HG02884 (cell line): Measurements from ENCODE around the gene BMERB1.
"Not testable (repeated sequence)": the region's sequence is repeated elsewhere in the genome, so short reads cannot be mapped to it uniquely, and the experiment has no call there.

Experiments used
- ATAC-seq: cut with Tn5 transposase; IDR thresholded peaks from one replicate; pipeline ENCODE4 v1.9.1; 2021; ENCODE audit warnings: mild to moderate bottlenecking, moderate library complexity; ENCODE audit not compliant: unreplicated experiment

Gene BMERB1

GRCh38 chr16:15548482-15548891 is 114.1 kb downstream of the BMERB1 start:
- ATAC-seq: no peak

GRCh38 chr16:15552507-15552906 is 118.1 kb downstream of the BMERB1 start:
- ATAC-seq: no peak

GRCh38 chr16:15553313-15554088 is 119.1 kb downstream of the BMERB1 start:
- no peak for ATAC-seq

- no peak for ATAC-seq
Observed at GRCh38 chr16:15556130-15556529, 121.7 kb downstream of the BMERB1 start.

DNA sequence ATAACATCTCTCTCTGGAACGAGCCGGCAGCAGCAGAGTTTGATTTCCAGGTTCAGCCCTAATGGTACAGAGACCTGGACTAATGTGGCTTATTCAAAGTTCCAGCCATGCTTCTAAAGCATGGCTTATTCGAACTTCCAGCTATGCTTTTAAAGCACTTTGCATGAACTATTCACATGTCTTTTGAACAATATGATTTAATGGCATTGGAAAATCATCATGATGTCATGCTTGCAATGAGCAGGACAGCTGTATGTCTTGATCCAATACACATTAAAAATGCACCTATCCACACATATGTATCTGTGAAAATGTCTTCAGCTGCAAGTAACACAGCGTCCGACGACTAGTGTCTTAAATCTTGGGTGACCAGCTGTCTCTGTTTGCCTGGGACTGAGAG is 122.9 kb downstream of the BMERB1 start:
- ATAC-seq: no peak

- ATAC-seq: no peak
Observed at GRCh38 chr16:15559176-15559575, 124.8 kb downstream of the BMERB1 start.

DNA sequence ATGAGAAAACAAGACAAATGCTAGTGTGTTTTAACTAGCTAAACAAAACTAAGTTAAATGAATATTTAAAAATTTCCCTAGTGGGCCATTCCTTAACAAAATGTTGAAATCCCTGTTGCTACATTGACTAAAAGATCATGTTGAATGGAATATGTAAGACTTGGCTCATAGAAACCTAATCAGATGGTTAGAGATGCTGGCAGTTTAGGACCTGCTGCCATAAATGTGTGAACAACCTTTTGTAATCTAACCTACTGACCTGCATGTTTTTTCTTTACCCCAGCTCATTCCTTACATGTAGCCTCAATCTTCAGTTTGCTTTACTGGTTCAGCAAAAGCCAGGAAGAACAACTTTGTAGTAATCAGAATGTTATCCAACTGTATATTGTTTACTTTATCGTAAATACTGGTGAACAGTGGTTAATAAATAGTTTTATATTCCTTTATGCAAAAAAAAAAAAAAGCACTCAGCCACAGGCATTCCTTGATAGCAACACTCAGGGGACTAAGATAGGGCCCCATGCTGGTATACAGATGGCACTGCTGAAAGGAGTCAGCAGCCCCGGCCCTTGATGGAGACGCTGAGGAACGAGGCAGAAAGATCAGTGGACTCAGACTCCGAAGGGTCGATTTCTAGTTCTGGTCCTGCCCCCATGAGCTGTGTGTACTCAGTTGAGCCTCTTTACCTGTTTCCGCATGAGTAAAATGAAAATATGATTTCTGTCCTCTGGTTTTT is 130.4 kb downstream of the BMERB1 start:
- no peak for ATAC-seq

GRCh38 chr16:15566095-15566494 is 131.7 kb downstream of the BMERB1 start:
- no peak for ATAC-seq

- no peak for ATAC-seq
Observed at GRCh38 chr16:15567823-15568222, 133.4 kb downstream of the BMERB1 start.

GRCh38 chr16:15570666-15571065 is 136.3 kb downstream of the BMERB1 start:
- not testable (repeated sequence) for ATAC-seq

- no peak for ATAC-seq
Observed at GRCh38 chr16:15571557-15571956, 137.2 kb downstream of the BMERB1 start.

- ATAC-seq: no peak
Observed at GRCh38 chr16:15572329-15573001, 138.1 kb downstream of the BMERB1 start.

- ATAC-seq: no peak
Observed at GRCh38 chr16:15573274-15573895, 139.0 kb downstream of the BMERB1 start.

- ATAC-seq: not testable (repeated sequence)
Observed at GRCh38 chr16:15573896-15574613, 139.7 kb downstream of the BMERB1 start.

- ATAC-seq: no peak
Observed at GRCh38 chr16:15574614-15574948, 140.2 kb downstream of the BMERB1 start.

DNA sequence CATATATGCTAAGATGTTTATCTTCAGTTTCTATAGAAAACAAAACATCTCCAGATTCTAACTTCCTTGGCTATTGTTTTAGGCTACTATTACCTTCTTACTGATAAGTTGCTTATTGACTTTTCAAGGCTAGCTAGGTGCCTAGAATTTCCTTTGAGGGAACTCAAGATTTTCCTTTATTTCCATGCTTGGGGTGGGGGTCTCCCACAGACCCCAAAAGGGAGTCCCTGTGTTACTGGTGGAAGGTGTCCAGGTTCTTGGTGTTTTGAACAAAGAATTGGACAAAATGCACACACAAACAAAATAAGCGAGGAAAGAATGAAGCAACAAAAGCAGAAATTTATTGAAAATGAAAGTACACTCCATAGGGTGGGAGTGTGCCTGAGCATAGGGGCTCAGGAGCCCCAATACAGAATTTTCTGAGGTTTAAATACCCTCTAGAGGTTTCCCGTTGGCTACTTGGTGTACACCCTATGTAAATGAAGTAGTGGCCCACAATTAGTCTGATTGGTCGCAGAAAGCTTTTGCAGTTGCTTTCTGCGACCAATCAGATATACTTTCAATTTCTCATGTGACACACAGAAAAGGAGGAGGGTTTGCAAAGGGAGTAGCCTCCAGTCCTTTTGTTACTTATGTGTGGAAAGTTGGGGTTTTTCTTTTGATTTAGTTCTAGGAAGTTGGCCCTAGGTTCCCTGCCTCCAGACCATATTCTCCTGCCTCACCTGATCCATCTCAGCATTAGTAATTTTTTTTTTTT is 141.1 kb downstream of the BMERB1 start:
- ATAC-seq: no peak

DNA sequence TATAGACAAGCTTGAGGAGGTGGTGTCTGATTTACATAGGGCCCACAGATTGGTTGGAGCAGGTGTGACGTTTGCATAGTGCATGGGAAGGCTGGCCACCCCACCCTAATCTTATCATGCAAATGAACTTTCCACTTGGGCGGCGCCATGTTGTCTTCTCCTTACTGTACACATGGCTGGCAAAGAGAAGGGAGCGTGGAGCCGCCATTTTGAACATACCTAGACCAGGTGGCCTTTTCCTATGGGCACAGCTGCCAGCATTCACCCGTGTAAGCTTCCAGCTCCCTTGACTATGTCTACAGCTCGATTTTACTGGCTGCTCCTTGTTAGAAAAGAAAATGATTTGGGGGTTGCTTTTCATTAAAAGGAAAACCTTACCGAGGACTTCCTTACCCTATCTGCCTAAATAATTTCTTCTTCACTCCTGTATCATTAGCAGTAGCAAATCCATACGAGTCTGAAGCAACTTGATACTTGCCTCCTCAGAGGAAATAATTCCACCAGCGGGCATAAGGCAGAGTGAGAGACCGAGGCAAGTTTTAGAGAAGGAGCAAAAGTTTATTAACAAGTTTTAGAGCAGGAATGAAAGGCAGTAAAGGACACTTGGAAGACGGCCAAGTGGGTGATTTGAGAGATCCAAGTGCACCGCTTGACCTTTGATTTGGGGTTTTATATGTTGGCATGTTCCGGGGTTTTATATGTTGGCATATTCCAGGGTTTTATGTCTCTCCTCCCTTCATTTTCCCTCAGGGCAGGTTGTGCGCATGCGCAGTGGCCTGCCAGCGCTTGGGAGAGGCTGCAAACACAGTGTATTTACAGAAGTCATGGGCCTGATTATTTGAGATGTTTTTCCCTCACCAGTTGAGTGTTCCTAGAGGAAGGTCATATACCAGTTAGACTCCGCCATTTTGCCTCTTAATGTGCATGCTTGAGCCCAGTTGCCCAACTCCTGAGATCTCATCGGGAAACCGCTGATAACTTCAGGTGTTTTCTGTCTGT is 142.9 kb downstream of the BMERB1 start:
- no peak for ATAC-seq

DNA sequence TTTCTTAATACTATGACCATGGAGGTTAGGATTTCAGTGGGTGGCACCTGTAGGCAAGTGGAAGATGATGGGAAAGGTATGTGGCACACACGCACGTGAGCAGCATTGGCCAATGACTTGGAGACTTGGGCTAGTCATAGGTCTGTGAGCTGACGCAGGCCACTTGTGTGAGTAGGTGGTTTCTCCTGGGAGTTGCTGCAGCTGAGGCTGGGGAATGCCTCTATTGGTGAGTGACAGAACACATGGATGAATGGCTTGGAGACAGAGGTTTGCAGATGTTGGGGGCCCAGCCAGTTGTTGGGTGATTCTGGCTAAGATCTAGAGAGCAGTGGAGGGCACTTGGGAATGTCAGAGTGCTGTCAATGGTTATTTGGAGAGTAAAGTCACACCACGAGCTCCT is 144.4 kb downstream of the BMERB1 start:
- no peak for ATAC-seq
